Kidney epithelial cell (primary cell): ENCODE results near the gene ANAPC2. TPM values are rescaled to one million over a fixed set of nuclear protein-coding genes. Genes with fewer than 3 reads are reported as not detected.
A peak's percentile ranks its signal among the peaks of the same experiment; 100 is the strongest.

Experiments
- DNase-seq: peaks from one replicate; pipeline ENCODE4 v3.0.0-alpha.2; 2010; ENCODE audit warnings: low read depth
- H3K27me3 ChIP-seq: 2 replicates; pipeline ENCODE4 v1.6.0; 2011; ENCODE audit warnings: low read length; ENCODE audit not compliant: control insufficient read depth, insufficient read depth
- H3K36me3 ChIP-seq: 2 replicates; pipeline ENCODE4 v1.5.1; 2011; ENCODE audit warnings: low read length; ENCODE audit not compliant: control insufficient read depth, insufficient read depth
- H3K4me3 ChIP-seq: 2 replicates; pipeline ENCODE4 v1.5.1; 2011; ENCODE audit warnings: low read depth, mild to moderate bottlenecking, control low read depth, low read length
- CTCF ChIP-seq: IDR thresholded peaks from 2 replicates; pipeline ENCODE4 v1.5.1; 2011; ENCODE audit warnings: mild to moderate bottlenecking, moderate library complexity, low read length, control low read depth, inconsistent platforms; ENCODE audit not compliant: insufficient read depth, poor library complexity, severe bottlenecking
- total RNA-seq: library from RNA; depleted of rRNA; stranded (reverse); fragments of >200 nt; gene quantifications from 2 replicates; pipeline ENCODE4 v1.2.3, GENCODE V29; 2015

Gene ANAPC2
- total RNA-seq, 1 donor from 2014 or later: 18.8 TPM

- no peak for TF ChIP-seq CTCF
- no peak for DNase-seq
- H3K36me3 ChIP-seq: no peaks in the 10 kb centered on the region
- no peaks in the 10 kb centered on the region for H3K27me3 ChIP-seq
- no peak overlapping the region for H3K4me3 ChIP-seq
Measured at GRCh38 chr9:137206602-137207001, 18.2 kb upstream of the ANAPC2 start.

- TF ChIP-seq CTCF: no peak
- Histone ChIP-seq H3K4me3 (peak within 1 kb of the TSS; percentile 98), H3K27me3 (no peaks in the 10 kb centered on the region), H3K36me3 (no peaks in the 10 kb centered on the region)
- no peak for DNase-seq
Measured at GRCh38 chr9:137205126-137206069, 17.0 kb upstream of the ANAPC2 start, which contains the start of the genes NDOR1 and TMEM203. TSS of gene NDOR1 (plus strand) at chr9:137205700. CDS start at chr9:137205778, 78 bp downstream. TSS of gene TMEM203 (minus strand) at chr9:137205648. CDS start at chr9:137205414, 234 bp downstream.

GRCh38 chr9:137204731-137205125 is 16.4 kb upstream of the ANAPC2 start:
- no peak for DNase-seq
- no peaks in the 10 kb centered on the region for H3K27me3 ChIP-seq
- TF ChIP-seq CTCF: no peak
- H3K36me3 ChIP-seq: no peaks in the 10 kb centered on the region
- H3K4me3 ChIP-seq: peak overlapping the region; percentile 98

GRCh38 chr9:137202966-137203365 is 14.6 kb upstream of the ANAPC2 start:
- H3K27me3 ChIP-seq: no peaks in the 10 kb centered on the region
- H3K4me3 ChIP-seq: no peak overlapping the region
- no peak for TF ChIP-seq CTCF
- H3K36me3 ChIP-seq: no peaks in the 10 kb centered on the region
- no peak for DNase-seq

- Histone ChIP-seq H3K27me3 (no peaks in the 10 kb centered on the region), H3K4me3 (peak overlapping the region; percentile 79), H3K36me3 (no peaks in the 10 kb centered on the region)
- no peak for DNase-seq
- no peak for TF ChIP-seq CTCF
Measured at GRCh38 chr9:137201205-137201868, 13.0 kb upstream of the ANAPC2 start.
